Right forelimb (tissue), 1 donor: ENCODE data around the gene PCDHGB5.
"Not testable (repeated sequence)": the region's sequence is repeated elsewhere in the genome, so short reads cannot be mapped to it uniquely, and the experiment has no call there.

Source experiments
- DNase-seq: peaks from one replicate; pipeline ENCODE4 v3.0.0-alpha.2; 2018

Gene PCDHGB5

GRCh38 chr5:141397756-141398551 lies at the start of gene PCDHGB5:
Gene PCDHGB5 (plus strand): TSS chr5:141397947. CDS start chr5:141398128, 181 bp downstream.
- not testable (repeated sequence) for DNase-seq

- DNase-seq, result no peak
Observed at GRCh38 chr5:141349917-141350619, 47.7 kb upstream of the PCDHGB5 start, which contains the start of gene PCDHGB1. Gene PCDHGB1 (plus strand): TSS chr5:141350099. CDS start chr5:141350261, 162 bp downstream.

DNA sequence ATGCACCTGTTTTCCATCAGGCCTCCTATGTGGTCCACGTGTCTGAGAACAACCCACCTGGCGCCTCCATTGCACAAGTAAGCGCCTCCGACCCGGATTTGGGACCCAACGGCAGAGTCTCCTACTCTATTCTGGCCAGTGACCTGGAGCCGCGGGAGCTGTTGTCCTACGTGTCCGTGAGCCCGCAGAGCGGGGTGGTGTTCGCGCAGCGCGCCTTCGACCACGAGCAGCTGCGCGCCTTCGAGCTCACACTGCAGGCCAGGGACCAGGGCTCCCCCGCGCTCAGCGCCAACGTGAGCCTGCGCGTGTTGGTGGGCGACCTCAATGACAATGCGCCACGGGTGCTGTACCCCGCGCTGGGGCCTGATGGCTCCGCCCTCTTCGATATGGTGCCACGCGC lies 46.2 kb upstream of the PCDHGB5 start:
- no peak for DNase-seq

- no peak for DNase-seq
Observed at GRCh38 chr5:141354900-141355469, 42.8 kb upstream of the PCDHGB5 start, which contains the start of gene PCDHGA4. Gene PCDHGA4 (plus strand): TSS chr5:141355021. CDS start chr5:141355108, 87 bp downstream.

DNA sequence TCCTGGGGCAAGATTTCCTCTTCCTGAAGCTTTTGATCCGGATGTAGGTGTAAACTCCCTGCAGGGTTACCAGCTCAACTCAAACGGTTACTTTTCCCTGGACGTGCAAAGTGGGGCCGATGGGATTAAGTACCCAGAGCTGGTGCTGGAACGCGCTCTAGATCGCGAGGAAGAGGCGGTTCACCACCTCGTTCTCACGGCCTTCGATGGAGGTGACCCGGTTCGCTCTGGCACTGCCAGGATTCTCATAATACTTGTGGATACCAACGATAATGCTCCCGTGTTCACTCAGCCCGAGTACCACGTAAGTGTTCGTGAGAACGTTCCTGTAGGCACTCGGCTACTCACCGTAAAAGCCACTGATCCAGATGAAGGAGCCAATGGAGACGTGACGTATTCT lies 42.1 kb upstream of the PCDHGB5 start:
- DNase-seq, result no peak

GRCh38 chr5:141356133-141356532 lies 41.6 kb upstream of the PCDHGB5 start:
- DNase-seq, result no peak

DNA sequence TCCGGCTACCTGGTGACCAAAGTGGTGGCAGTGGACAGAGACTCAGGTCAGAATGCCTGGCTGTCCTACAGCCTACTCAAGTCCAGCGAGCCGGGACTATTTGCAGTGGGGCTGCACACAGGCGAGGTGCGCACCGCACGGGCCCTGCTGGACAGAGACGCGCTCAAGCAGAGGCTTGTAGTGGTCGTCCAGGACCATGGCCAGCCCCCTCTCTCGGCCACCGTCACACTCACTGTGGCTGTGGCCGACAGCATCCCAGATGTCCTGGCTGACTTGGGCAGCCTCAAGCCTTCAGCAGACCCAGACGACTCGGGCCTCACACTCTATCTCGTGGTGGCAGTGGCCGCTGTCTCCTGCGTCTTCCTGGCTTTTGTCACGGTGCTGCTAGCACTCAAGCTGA lies 40.8 kb upstream of the PCDHGB5 start:
- no peak for DNase-seq

GRCh38 chr5:141359790-141360426 lies 37.8 kb upstream of the PCDHGB5 start, which contains the start of gene PCDHGB2:
Gene PCDHGB2 (plus strand): TSS chr5:141359994. CDS start chr5:141360136, 142 bp downstream.
- DNase-seq, result no peak

DNA sequence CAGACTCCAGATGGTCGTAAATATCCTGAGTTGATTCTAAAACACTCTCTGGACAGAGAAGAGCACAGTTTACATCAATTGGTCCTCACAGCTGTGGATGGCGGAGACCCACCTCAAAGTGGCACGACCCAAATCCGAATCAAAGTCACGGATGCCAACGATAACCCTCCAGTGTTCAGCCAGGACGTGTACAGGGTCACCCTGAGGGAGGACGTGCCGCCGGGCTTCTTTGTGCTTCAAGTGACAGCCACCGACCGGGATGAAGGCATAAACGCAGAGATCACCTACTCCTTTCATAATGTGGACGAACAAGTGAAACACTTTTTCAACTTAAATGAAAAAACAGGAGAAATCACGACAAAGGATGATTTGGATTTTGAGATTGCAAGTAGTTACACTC lies 37.1 kb upstream of the PCDHGB5 start:
- DNase-seq, result no peak

- DNase-seq, result no peak
Observed at GRCh38 chr5:141362719-141363118, 35.0 kb upstream of the PCDHGB5 start.

GRCh38 chr5:141363952-141364660 lies 33.6 kb upstream of the PCDHGB5 start, which contains the start of gene PCDHGA5:
Gene PCDHGA5 (plus strand): TSS chr5:141364162. CDS start chr5:141364331, 169 bp downstream.
- DNase-seq, result no peak

DNA sequence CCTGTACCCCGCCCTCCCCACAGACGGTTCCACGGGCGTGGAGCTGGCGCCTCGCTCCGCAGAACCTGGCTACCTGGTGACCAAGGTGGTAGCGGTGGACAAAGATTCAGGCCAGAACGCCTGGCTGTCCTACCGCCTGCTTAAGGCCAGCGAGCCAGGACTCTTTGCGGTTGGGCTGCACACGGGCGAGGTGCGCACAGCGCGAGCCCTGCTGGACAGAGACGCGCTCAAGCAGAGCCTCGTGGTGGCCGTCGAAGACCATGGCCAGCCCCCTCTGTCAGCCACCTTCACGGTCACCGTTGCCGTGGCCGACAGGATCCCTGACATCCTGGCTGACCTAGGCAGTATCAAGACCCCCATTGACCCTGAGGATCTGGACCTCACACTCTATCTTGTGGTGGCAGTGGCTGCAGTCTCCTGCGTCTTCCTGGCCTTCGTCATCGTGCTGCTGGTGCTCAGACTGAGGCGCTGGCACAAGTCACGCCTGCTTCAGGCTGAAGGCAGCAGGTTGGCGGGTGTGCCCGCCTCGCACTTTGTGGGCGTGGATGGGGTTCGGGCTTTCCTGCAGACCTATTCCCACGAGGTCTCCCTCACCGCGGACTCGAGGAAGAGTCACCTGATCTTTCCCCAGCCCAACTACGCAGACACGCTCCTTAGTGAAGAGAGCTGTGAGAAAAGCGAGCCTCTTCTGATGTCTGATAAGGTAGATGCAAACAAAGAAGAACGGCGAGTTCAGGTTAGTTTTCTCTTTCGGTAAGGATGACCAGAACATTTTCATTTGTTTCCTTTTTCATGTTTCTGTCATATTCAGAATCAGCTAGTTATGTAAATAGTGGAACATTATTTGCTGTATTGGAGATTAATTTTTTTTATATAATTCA lies 31.5 kb upstream of the PCDHGB5 start:
- DNase-seq, result no peak

GRCh38 chr5:141369994-141370848 lies 27.5 kb upstream of the PCDHGB5 start, which contains the start of gene PCDHGB3:
Gene PCDHGB3 (plus strand): TSS chr5:141370242. CDS start chr5:141370395, 153 bp downstream.
- DNase-seq, result no peak

DNA sequence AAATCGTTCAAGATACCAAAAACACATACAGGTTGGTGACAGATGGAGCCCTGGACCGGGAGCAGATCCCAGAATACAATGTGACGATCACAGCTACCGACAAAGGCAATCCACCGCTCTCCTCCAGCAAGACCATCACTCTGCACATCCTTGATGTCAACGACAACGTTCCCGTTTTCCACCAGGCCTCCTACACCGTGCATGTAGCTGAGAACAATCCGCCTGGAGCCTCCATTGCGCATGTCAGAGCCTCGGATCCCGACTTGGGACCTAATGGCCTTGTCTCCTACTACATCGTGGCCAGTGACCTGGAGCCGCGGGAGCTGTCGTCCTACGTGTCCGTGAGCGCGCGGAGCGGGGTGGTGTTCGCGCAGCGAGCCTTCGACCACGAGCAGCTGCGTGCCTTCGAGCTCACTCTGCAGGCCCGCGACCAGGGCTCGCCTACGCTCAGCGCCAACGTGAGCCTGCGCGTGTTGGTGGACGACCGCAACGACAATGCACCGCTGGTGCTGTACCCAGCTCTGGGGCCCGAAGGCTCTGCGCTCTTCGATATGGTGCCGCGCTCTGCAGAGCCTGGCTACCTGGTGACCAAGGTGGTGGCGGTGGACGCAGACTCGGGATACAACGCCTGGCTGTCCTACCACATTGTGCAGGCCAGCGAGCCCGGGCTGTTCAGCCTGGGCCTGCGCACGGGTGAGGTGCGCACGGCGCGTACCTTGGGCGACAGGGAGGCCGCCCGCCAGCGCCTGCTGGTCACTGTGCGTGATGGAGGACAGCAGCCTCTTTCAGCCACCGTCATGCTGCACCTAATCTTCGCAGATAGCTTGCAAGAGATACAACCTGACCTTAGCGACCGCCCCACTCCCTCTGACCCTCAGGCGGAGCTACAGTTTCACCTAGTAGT lies 25.9 kb upstream of the PCDHGB5 start:
- no peak for DNase-seq

GRCh38 chr5:141373673-141374317 lies 24.0 kb upstream of the PCDHGB5 start, which contains the start of gene PCDHGA6:
Gene PCDHGA6 (plus strand): TSS chr5:141373891. CDS start chr5:141374084, 193 bp downstream.
- DNase-seq, result no peak

- no peak for DNase-seq
Observed at GRCh38 chr5:141374627-141375026, 23.1 kb upstream of the PCDHGB5 start.

DNA sequence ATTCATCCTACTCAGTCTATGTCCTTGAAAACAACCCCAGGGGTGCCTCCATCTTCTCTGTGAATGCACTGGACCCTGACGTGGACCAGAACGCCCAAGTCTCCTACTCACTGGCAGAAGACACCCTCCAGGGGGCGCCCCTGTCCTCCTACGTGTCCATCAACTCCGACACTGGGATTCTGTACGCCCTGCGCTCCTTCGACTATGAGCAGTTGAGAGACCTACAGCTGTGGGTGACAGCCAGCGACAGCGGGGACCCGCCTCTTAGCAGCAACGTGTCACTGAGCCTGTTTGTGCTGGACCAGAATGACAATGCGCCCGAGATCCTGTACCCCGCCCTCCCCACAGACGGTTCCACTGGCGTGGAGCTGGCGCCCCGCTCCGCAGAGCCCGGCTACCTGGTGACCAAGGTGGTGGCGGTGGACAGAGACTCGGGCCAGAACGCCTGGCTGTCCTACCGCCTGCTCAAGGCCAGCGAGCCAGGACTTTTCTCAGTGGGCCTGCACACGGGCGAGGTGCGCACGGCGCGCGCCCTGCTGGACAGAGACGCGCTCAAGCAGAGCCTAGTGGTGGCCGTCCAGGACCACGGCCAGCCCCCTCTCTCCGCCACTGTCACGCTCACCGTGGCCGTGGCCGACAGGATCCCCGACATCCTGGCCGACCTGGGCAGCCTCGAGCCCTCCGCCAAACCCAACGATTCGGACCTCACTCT lies 22.1 kb upstream of the PCDHGB5 start:
- DNase-seq, result not testable (repeated sequence)
